ENCODE results near the gene CDH8. TPM values are rescaled to one million over a fixed set of nuclear protein-coding genes. Genes with fewer than 3 reads are reported as not detected.
"Not testable (repeated sequence)": the region's sequence is repeated elsewhere in the genome, so short reads cannot be mapped to it uniquely, and the experiment has no call there.

The CDH8 gene
- total RNA-seq, 1 donor from 2014 or later = not detected

GRCh38 chr16:61946019-61946418 is 90.2 kb downstream of the CDH8 start:
- DNase-seq (ENCODE audit: low spot score) = no peak
- intact Hi-C loops (cut with micrococcal nuclease) = no loop called here
- no peaks in the 10 kb centered on the region for H3K27me3 Mint-ChIP-seq (ENCODE audit: low read depth)
- H3K4me1 Mint-ChIP-seq (ENCODE audit: low read depth) = no peaks in the 10 kb centered on the region
- H3K36me3 Mint-ChIP-seq (ENCODE audit: low read depth) = no peaks in the 10 kb centered on the region
- H3K27ac Mint-ChIP-seq = no peak overlapping the region
- H3K9me3 Mint-ChIP-seq = peaks cover 43% of the 10 kb centered on the region
- no peak overlapping the region for H3K4me3 Mint-ChIP-seq (ENCODE audit: low read depth)

DNA sequence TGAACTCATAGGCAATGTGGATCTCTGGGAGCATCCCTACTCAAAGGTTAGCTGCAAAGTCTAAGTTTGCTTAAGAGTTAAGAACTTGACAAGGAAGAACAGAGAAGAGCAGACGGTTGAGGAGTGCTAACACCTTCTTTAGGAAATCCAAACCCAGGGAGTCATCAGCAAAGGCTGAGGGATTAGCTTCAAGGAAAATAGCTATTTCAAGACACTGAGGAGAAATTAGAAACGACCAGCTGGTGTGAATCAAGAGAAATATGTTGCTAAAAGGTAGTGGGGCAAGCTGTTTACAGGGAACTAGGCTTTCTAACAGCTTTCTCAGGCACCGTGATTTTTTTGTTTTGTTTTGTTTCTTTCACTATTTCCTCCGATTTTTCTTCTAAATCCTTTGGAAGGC is 90.7 kb downstream of the CDH8 start:
- Mint-ChIP-seq H3K4me1 (ENCODE audit: low read depth) (no peaks in the 10 kb centered on the region), H3K4me3 (ENCODE audit: low read depth) (no peak overlapping the region), H3K27me3 (ENCODE audit: low read depth) (no peaks in the 10 kb centered on the region), H3K9me3 (peaks cover 49% of the 10 kb centered on the region), H3K27ac (no peak overlapping the region), H3K36me3 (ENCODE audit: low read depth) (no peaks in the 10 kb centered on the region)
- intact Hi-C loops (cut with micrococcal nuclease) = no loop called here
- DNase-seq (ENCODE audit: low spot score) = no peak

DNA sequence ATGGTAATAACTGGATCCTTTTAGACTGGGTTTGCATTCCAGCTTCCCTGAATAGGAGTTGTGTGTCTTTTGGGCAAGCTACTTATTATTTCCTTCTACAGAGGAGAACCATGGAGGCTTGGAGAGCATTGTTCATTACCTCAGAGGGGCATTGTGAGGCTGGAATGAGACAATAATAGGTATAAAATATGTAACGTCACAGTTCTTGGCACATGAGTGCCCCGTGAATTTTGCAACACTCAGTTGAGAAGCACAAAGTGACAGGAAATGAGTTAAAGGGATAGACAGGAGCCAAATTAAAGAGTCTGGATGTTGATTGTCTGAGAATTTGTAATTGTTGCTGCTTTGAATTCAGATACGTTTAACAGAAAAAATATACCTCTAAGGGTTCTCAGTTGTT is 92.2 kb downstream of the CDH8 start:
- H3K4me3 Mint-ChIP-seq (ENCODE audit: low read depth) = no peak overlapping the region
- intact Hi-C loops (cut with micrococcal nuclease) = no loop called here
- peaks cover 50% of the 10 kb centered on the region for H3K9me3 Mint-ChIP-seq
- H3K36me3 Mint-ChIP-seq (ENCODE audit: low read depth) = no peaks in the 10 kb centered on the region
- H3K27me3 Mint-ChIP-seq (ENCODE audit: low read depth) = no peaks in the 10 kb centered on the region
- H3K27ac Mint-ChIP-seq = no peak overlapping the region
- no peaks in the 10 kb centered on the region for H3K4me1 Mint-ChIP-seq (ENCODE audit: low read depth)
- no peak for DNase-seq (ENCODE audit: low spot score)

- intact Hi-C loops (cut with micrococcal nuclease) = no loop called here
Observed at GRCh38 chr16:61940611-61941010, 95.6 kb downstream of the CDH8 start.

GRCh38 chr16:61937646-61938045 is 98.6 kb downstream of the CDH8 start:
- Mint-ChIP-seq H3K27ac (no peak overlapping the region), H3K36me3 (ENCODE audit: low read depth) (no peaks in the 10 kb centered on the region), H3K4me3 (ENCODE audit: low read depth) (no peak overlapping the region), H3K27me3 (ENCODE audit: low read depth) (no peaks in the 10 kb centered on the region), H3K9me3 (peaks cover 41% of the 10 kb centered on the region), H3K4me1 (ENCODE audit: low read depth) (no peaks in the 10 kb centered on the region)
- intact Hi-C loops (cut with micrococcal nuclease) = no loop called here
- no peak for DNase-seq (ENCODE audit: low spot score)

More at GRCh38 chr16:61940611-61941010, 95.6 kb downstream of the CDH8 start:
- no peaks in the 10 kb centered on the region for H3K36me3 Mint-ChIP-seq (ENCODE audit: low read depth)
- no peak overlapping the region for H3K4me3 Mint-ChIP-seq (ENCODE audit: low read depth)
- no peak for DNase-seq (ENCODE audit: low spot score)
- H3K27ac Mint-ChIP-seq = no peak overlapping the region
- no peaks in the 10 kb centered on the region for H3K4me1 Mint-ChIP-seq (ENCODE audit: low read depth)
- H3K9me3 Mint-ChIP-seq = peaks cover 46% of the 10 kb centered on the region
- H3K27me3 Mint-ChIP-seq (ENCODE audit: low read depth) = no peaks in the 10 kb centered on the region

DNA sequence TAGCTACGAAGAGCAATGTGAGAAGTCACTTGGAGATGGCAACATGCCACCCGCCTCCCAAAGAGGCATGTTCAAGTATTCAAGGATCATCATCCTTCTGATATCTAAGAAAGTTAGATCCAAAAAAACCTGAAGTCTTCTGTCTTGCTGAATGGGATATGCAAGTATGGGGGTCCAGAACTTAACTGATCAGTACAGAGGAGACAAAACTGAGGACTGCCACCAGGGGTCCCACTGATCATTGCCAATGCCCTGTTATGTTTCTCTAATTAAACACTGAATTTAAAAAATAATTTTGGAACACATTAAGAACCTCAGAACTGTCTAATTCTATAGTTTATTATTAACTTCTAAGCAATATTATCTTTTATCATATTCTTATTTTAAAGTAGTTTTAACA is 99.7 kb downstream of the CDH8 start:
- Mint-ChIP-seq H3K4me1 (ENCODE audit: low read depth) (no peaks in the 10 kb centered on the region), H3K9me3 (peaks cover 31% of the 10 kb centered on the region), H3K27ac (no peak overlapping the region), H3K4me3 (ENCODE audit: low read depth) (no peak overlapping the region), H3K36me3 (ENCODE audit: low read depth) (no peaks in the 10 kb centered on the region), H3K27me3 (ENCODE audit: low read depth) (no peaks in the 10 kb centered on the region)
- intact Hi-C loops (cut with micrococcal nuclease) = no loop called here
- DNase-seq (ENCODE audit: low spot score) = no peak

DNA sequence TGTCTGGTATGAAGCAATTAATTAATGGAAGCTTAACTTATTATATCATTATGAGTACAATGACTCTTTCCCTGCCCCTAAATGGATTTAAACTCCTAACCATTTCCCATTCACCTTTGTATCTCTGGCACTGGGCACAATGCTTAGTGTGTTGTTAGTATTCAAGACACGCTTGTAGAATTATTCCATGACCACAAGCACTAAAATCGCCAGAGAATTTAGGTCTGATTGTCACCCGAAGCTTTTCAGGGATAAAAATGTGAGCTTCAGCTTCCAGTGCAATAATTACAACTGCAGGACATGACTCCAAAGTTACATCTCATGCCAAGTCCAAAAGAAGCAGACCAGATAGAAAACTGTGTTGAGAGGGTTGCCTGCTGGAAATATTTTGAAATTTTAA is 101.6 kb downstream of the CDH8 start:
- Mint-ChIP-seq H3K9me3 (peaks cover 22% of the 10 kb centered on the region), H3K36me3 (ENCODE audit: low read depth) (no peaks in the 10 kb centered on the region), H3K4me1 (ENCODE audit: low read depth) (no peaks in the 10 kb centered on the region), H3K27ac (no peak overlapping the region), H3K27me3 (ENCODE audit: low read depth) (no peaks in the 10 kb centered on the region), H3K4me3 (ENCODE audit: low read depth) (no peak overlapping the region)
- DNase-seq (ENCODE audit: low spot score) = no peak
- intact Hi-C loops (cut with micrococcal nuclease) = no loop called here

DNA sequence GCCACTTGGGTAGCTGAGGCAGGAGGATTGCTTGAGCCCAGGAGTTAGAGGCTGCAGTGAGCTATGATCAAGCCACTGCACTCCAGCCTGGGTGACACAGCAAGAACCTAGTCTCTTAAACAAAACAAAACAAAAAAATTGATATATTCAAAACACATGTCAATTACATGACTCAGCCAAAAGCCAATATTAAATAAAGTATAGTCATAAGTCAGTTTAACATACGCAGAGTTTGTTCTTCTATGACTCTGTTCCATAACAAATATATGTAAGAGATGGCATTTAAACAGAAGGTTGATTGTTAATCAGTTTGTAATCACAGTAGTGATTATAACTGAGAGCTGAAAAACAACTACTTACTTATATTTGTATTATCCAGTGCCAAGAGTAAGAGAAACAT is 106.5 kb downstream of the CDH8 start:
- H3K27me3 Mint-ChIP-seq (ENCODE audit: low read depth) = no peaks in the 10 kb centered on the region

DNA sequence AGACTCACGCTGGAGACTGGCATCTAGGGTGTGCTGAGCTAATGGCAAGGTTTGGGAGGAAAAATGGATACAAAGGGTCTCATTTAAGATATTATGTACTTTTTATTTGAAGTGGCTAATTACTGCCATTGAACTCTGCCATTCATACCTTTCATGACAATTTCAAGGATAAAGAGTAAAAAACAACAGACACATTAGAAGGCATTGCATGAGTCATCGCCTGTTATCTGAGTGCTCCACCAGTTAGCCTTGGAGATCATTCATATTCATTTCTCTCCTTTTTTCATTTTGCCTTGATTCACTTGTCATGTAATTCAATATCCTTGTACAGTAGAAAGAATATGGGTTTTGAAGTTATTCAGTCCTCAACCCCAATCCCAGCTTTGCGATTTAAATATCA is 109.5 kb downstream of the CDH8 start:
- no peak for DNase-seq (ENCODE audit: low spot score)
- Mint-ChIP-seq H3K27me3 (ENCODE audit: low read depth) (no peaks in the 10 kb centered on the region), H3K36me3 (ENCODE audit: low read depth) (no peaks in the 10 kb centered on the region), H3K4me3 (ENCODE audit: low read depth) (no peak overlapping the region), H3K27ac (no peak overlapping the region), H3K4me1 (ENCODE audit: low read depth) (no peaks in the 10 kb centered on the region), H3K9me3 (peaks cover 4% of the 10 kb centered on the region)
- intact Hi-C loops (cut with micrococcal nuclease) = no loop called here

More for the DNA sequence above, 106.5 kb downstream of the CDH8 start:
- intact Hi-C loops (cut with micrococcal nuclease) = no loop called here
- H3K27ac Mint-ChIP-seq = no peak overlapping the region
- peaks cover 12% of the 10 kb centered on the region for H3K9me3 Mint-ChIP-seq
- H3K36me3 Mint-ChIP-seq (ENCODE audit: low read depth) = no peaks in the 10 kb centered on the region
- H3K4me1 Mint-ChIP-seq (ENCODE audit: low read depth) = no peaks in the 10 kb centered on the region
- no peak overlapping the region for H3K4me3 Mint-ChIP-seq (ENCODE audit: low read depth)
- DNase-seq (ENCODE audit: low spot score) = no peak

- H3K4me3 Mint-ChIP-seq (ENCODE audit: low read depth) = no peak overlapping the region
- H3K27ac Mint-ChIP-seq = no peak overlapping the region
- H3K9me3 Mint-ChIP-seq = no peaks in the 10 kb centered on the region
- no peaks in the 10 kb centered on the region for H3K27me3 Mint-ChIP-seq (ENCODE audit: low read depth)
- H3K4me1 Mint-ChIP-seq (ENCODE audit: low read depth) = no peaks in the 10 kb centered on the region
- no peaks in the 10 kb centered on the region for H3K36me3 Mint-ChIP-seq (ENCODE audit: low read depth)
- intact Hi-C loops (cut with micrococcal nuclease) = no loop called here
- no peak for DNase-seq (ENCODE audit: low spot score)
Observed at GRCh38 chr16:61923629-61924028, 112.6 kb downstream of the CDH8 start.

- Mint-ChIP-seq H3K4me1 (ENCODE audit: low read depth) (no peaks in the 10 kb centered on the region), H3K27me3 (ENCODE audit: low read depth) (no peaks in the 10 kb centered on the region), H3K9me3 (peaks cover 14% of the 10 kb centered on the region), H3K4me3 (ENCODE audit: low read depth) (no peak overlapping the region), H3K36me3 (ENCODE audit: low read depth) (no peaks in the 10 kb centered on the region), H3K27ac (no peak overlapping the region)
- intact Hi-C loops (cut with micrococcal nuclease) = no loop called here
- no peak for DNase-seq (ENCODE audit: low spot score)
Observed at GRCh38 chr16:61921373-61921772, 114.9 kb downstream of the CDH8 start.

GRCh38 chr16:61917865-61918826 is 118.1 kb downstream of the CDH8 start:
- H3K4me1 Mint-ChIP-seq (ENCODE audit: low read depth); H3K4me3 Mint-ChIP-seq (ENCODE audit: low read depth); DNase-seq (ENCODE audit: low spot score); H3K27me3 Mint-ChIP-seq (ENCODE audit: low read depth); H3K36me3 Mint-ChIP-seq (ENCODE audit: low read depth); intact Hi-C loops (cut with micrococcal nuclease); H3K27ac Mint-ChIP-seq: not testable (repeated sequence)
- peaks cover 32% of the 10 kb centered on the region for H3K9me3 Mint-ChIP-seq

DNA sequence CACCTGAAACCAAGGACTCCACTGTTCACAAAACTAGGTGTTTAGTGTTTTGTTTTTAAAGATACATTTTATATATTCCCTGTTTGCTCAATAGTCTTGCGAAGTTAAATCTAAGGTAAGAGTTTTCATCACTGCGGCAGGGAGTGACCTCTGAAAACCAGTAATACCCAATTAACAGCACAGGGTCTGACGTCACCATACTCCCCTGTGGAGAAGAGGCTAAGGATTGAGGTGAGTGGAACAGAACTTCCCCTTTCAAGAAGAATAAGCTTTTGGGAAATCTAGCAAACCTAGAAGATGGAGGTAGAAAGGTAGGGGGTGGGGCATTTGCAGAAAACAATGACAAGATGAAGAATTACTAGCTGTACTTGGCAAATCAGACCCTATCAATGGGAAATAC is 120.7 kb downstream of the CDH8 start:
- H3K36me3 Mint-ChIP-seq (ENCODE audit: low read depth) = no peaks in the 10 kb centered on the region
- intact Hi-C loops (cut with micrococcal nuclease) = no loop called here
- no peak overlapping the region for H3K4me3 Mint-ChIP-seq (ENCODE audit: low read depth)
- no peaks in the 10 kb centered on the region for H3K27me3 Mint-ChIP-seq (ENCODE audit: low read depth)
- no peaks in the 10 kb centered on the region for H3K4me1 Mint-ChIP-seq (ENCODE audit: low read depth)
- H3K27ac Mint-ChIP-seq = no peak overlapping the region
- peaks cover 44% of the 10 kb centered on the region for H3K9me3 Mint-ChIP-seq
- no peak for DNase-seq (ENCODE audit: low spot score)
